ENCODE results near the gene ZC3H8.

DNA sequence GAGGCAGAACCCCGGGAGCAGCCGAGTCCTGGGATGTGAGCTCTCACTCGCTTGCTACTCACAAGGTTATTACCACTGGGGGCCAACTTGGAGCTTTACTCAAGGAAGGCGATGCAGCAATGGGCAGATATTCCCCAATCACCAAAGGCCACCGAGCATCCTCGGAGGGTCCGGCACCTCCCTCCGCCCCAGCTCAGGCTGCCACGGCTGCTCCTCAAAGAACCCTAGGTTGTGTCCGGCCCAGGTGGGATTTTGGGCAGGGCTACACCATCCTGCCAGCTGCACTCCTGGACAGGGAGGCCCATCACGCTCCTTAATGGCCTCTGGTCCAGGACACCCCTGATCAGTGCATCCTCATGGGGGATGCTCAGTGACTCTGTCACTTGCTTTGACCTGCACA is 91.9 kb downstream of the ZC3H8 start:
- TF ChIP-seq, protein P1, sequence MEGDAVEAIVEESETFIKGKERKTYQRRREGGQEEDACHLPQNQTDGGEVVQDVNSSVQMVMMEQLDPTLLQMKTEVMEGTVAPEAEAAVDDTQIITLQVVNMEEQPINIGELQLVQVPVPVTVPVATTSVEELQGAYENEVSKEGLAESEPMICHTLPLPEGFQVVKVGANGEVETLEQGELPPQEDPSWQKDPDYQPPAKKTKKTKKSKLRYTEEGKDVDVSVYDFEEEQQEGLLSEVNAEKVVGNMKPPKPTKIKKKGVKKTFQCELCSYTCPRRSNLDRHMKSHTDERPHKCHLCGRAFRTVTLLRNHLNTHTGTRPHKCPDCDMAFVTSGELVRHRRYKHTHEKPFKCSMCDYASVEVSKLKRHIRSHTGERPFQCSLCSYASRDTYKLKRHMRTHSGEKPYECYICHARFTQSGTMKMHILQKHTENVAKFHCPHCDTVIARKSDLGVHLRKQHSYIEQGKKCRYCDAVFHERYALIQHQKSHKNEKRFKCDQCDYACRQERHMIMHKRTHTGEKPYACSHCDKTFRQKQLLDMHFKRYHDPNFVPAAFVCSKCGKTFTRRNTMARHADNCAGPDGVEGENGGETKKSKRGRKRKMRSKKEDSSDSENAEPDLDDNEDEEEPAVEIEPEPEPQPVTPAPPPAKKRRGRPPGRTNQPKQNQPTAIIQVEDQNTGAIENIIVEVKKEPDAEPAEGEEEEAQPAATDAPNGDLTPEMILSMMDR (IDR thresholded peaks at IDR 0.05; ENCODE audit: low read depth, low read length): no peak
- no peak for TF ChIP-seq EZH2phosphoT487 (IDR thresholded peaks at IDR 0.05; ENCODE audit: low read depth)

All from OCI-LY3 (cell line).